ENCODE data around the gene WNK4.
A peak's percentile ranks its signal among the peaks of the same experiment; 100 is the strongest.
"Not testable (repeated sequence)": the region's sequence is repeated elsewhere in the genome, so short reads cannot be mapped to it uniquely, and the experiment has no call there.

Gene WNK4

GRCh38 chr17:42779936-42780850 lies at the start of gene WNK4:
Gene WNK4 (plus strand): TSS chr17:42780610. CDS start chr17:42780699, 89 bp downstream.
- DNase-seq, result no peak

GRCh38 chr17:42740699-42741098 lies 39.7 kb upstream of the WNK4 start:
- no peak for DNase-seq

DNA sequence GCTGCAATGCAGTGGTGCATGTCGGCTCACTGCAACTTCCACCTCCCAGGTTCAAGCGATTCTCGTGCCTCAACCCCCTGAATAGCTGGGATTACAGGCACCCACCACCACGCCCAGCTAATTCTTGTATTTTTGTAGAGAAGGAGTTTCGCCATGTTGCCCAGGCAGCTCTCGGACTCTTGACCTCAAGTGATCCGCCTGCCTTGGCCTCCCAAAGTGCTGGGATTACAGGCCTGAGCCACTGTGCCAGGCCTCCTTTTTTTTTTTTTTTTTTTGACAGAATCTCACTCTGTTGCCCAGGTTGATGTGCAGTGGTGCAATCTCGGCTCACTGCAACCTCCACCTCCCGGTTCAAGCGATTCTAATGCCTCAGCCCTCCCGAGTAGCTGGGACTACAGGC lies 37.5 kb upstream of the WNK4 start:
- not testable (repeated sequence) for DNase-seq

DNA sequence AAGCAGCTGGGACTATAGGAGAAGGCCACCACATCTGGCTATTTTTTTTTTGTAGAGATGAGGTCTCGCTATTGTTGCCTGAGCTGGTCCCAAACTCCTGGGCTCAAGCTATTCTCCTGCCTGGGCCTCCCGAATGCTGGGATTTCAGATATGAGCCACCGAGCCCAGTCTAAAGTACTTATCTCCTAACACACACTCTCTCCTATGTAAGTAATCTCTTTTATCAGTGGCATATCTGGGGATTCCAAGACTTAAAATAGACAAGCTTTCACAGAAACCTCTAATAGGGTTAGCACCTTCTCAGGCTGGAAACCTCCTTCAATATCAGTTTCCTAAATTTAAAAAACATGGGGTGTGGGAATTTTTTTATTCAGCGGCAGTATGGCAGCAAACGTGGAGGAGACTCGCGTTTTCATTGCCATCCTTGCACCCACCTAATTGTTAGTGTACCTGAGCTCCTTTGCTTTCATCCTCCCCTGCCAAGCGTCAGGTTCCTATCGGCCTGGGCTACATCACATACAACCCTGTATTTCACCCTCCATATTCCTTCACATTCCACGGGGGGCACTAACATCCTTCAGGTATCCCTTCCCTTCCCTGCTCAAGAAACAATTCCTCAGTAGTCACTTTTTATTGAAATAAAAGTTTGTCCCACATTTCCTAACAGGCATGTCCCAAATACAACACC lies 36.7 kb upstream of the WNK4 start:
- no peak for DNase-seq

- DNase-seq, result peak; percentile 81
Observed at GRCh38 chr17:42744283-42744805, 36.1 kb upstream of the WNK4 start.

- peak; percentile 89 for DNase-seq
Observed at GRCh38 chr17:42744806-42745617, 35.4 kb upstream of the WNK4 start, which contains the start of gene EZH1. Gene EZH1 (minus strand): TSS chr17:42745040. CDS start chr17:42728941, 16,099 bp downstream.

- no peak for DNase-seq
Observed at GRCh38 chr17:42748202-42748907, 32.1 kb upstream of the WNK4 start.

DNA sequence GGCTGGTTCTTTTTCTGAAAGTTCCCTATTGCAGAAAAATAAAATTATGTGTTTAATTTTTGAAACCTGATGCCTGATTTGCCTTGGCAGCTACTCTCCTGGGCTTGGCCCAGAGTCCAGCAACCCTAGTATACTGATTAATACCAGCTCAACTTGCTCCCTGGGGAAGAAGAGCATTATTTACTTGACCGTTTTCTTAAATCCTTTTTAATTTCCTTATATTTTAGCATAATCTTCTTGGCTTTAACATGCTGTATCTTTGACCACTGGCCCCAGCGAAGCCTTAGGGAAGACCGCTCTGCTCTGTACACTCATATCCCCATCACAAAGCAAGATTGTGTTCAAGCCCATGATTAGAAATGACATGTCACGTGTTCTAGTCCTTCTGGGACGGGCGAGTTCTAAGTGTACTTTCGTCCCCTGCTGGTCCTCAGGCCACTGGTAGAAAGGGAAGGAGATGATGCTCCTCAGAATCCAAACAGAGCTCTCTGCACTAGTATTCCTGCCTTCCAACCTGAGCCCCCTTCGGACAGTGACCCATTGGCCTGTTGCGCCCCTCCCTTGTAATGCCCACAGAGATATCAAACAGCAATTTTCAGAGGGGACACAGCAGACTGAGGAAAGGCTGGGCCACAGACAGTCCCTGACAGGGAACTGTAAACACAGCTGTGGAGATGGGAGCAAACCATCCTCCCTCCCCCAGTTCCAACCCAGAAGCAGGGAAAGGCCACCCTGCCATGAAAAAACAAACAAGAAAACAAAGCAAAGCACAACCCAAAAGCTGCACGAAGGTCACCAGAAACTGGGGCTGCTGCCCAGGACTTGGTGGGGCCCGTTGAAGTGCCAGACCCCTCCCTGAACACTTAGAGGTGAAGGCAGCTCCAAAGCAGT lies 31.3 kb upstream of the WNK4 start:
- DNase-seq, result no peak

GRCh38 chr17:42750739-42751344 lies 29.6 kb upstream of the WNK4 start:
- DNase-seq, result no peak

GRCh38 chr17:42751628-42752027 lies 28.8 kb upstream of the WNK4 start:
- no peak for DNase-seq

GRCh38 chr17:42754782-42755181 lies 25.6 kb upstream of the WNK4 start:
- no peak for DNase-seq

DNA sequence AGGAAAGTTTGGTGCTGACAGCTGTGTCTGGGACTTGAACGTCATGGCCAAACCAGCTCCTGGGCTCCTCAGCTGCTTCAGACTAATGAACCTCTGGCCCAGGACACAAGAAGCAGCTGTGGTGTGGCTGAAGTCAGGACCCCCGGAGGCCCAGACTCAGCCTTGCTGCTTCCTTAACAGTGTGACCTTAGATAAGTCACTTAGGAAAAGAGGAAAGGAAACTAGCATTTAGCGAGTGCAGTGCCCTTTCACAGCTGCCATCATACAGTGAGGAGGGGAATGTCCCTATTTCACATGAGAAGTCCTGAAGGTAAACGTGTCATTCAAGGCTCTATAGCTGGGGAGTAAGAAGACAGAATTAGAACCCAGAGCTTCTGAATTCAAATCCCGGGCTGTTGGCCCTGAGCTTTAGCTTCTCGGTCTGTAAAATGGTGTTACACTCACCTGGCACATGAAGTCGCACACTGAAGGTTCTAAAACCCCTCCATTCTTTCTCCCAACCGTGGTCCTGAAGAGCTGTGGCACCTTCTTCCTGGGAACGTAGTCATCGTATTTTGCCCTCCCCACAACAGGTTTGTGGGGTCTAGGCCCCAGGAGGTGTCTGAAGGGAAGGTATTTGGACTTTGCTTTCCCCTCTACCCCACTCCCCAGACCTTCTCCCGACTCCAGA lies 20.3 kb upstream of the WNK4 start:
- no peak for DNase-seq

GRCh38 chr17:42760652-42761581 lies 19.5 kb upstream of the WNK4 start, which contains the start of gene RAMP2:
Gene RAMP2 (plus strand): TSS chr17:42761227. CDS start chr17:42761262, 35 bp downstream.
- no peak for DNase-seq

- DNase-seq, result no peak
Observed at GRCh38 chr17:42761638-42762037, 18.8 kb upstream of the WNK4 start.

DNA sequence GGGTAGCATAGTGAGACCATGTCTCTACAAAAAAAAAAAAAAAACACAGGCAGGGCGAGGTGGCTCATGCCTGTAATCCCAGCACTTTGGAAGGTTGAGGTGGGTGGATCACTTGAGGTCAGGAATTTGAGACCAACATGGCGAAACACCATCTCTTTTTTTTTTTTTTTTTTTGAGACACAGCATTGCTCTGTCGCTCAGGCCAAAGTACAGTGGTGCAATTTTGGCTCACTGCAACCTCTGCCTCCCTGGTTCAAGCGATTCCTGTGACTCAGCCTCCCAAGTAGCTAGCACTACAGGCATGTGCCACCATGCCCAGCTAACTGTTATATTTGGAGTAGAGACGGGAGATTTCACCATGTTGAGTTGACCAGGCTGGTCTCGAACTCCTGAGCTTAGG lies 14.3 kb upstream of the WNK4 start:
- DNase-seq, result no peak

GRCh38 chr17:42767512-42767911 lies 12.9 kb upstream of the WNK4 start:
- no peak for DNase-seq

DNA sequence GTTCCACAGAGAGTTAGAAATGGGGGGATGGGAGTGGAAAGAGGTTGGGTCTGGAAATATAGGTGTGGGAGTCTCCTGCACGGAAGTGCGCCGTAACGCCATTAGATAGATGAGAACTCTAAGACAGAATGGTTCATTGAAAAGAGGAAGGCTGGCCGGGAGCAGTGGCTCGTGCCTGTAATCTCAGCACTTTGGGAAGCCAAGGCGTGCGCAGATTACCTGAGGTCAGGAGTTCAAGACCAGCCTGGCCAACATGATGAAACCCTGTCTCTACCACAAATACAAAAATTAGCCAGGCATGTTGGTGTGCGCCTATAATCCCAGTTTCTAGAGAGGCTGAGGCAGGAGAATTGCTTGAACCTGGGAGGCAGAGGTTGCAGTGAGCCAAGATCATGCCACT lies 12.4 kb upstream of the WNK4 start:
- DNase-seq, result not testable (repeated sequence)

GRCh38 chr17:42769964-42770363 lies 10.4 kb upstream of the WNK4 start:
- not testable (repeated sequence) for DNase-seq

DNA sequence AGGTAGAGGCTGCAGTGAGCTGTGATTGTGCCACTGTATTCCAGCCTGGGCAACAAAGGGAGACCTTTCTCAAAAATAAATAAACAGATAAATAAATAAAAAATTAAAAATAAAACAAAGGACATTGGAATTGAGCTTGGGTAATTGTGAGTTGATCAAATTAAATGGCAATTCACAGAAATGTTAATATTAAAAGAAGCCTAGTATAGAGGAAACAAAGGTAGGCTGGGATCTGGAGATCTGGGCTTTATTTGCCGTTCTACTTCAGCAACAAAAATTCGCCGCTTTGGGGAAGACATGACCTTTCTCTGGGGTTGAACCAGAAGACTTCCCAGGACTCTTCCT lies 7.5 kb upstream of the WNK4 start:
- no peak for DNase-seq

Measured in NK-92 treated with Interleukin-12 subunit alpha and Interleukin-12 subunit beta, amount 100 ng/mL, for 24 hours (cell line).